CD4-positive, alpha-beta T cell (primary cell): ENCODE measurements around the gene STK38L. TPM values are rescaled to one million over a fixed set of nuclear protein-coding genes. Genes with fewer than 3 reads are reported as not detected.

Experiments
- ATAC-seq: fragments of 200-7000 bp; cut with Tn5 transposase; one replicate; pipeline ENCODE4 v1.10.0; 2022; ENCODE audit warnings: mild to moderate bottlenecking; ENCODE audit not compliant: poor library complexity
- CTCF ChIA-PET: fragments of 350-600 bp; sonication (Branson Sonifier 250); formaldehyde crosslinking; loops from one replicate; lab custom pipeline; 2021; ENCODE audit warnings: antibody characterized with exemption, inconsistent platforms; lab: Charles Lee
- POLR2A ChIA-PET: fragments of 350-600 bp; sonication (Branson Sonifier 250); formaldehyde crosslinking; loops from one replicate; lab custom pipeline; 2021; ENCODE audit warnings: antibody characterized with exemption, inconsistent platforms; lab: Charles Lee
- DNase-seq, 14 experiments: peaks; one replicate each; pipeline ENCODE4 v3.0.0-alpha.2; 2013 to 2020; ENCODE audit warnings: mixed read lengths in 2 of 14
- H3K27ac ChIP-seq, 2 donors: one replicate each; pipeline versions ENCODE4 v1.5.1 to v1.7.0; 2013; ENCODE audit warnings: low read length in 2 of 2, low read depth in 1 of 2, mild to moderate bottlenecking in 1 of 2
- H3K27me3 ChIP-seq, 2 experiments: 1 replicate in 1 of 2; 2 replicates in 1 of 2; pipeline versions ENCODE4 v1.6.1 to v1.7.0; 2013; ENCODE audit warnings: low read length in 2 of 2, control low read depth in 1 of 2, mild to moderate bottlenecking in 1 of 2, moderate library complexity in 1 of 2; ENCODE audit not compliant: insufficient read depth in 2 of 2, control insufficient read depth in 1 of 2
- H3K36me3 ChIP-seq: one replicate; pipeline ENCODE4 v1.6.1; 2013; ENCODE audit warnings: low read length, control low read depth; ENCODE audit not compliant: insufficient read depth
- H3K4me1 ChIP-seq: one replicate; pipeline ENCODE4 v1.6.1; 2013; ENCODE audit warnings: low read length, control low read depth; ENCODE audit not compliant: insufficient read depth
- H3K4me3 ChIP-seq: one replicate; pipeline ENCODE4 v1.5.1; 2013; ENCODE audit warnings: mild to moderate bottlenecking, low read length, moderate library complexity
- H3K9me3 ChIP-seq, 2 experiments: 1 replicate in 1 of 2; 2 replicates in 1 of 2; pipeline versions ENCODE4 v1.6.1 to v1.7.0; 2013; ENCODE audit warnings: low read length in 2 of 2, mild to moderate bottlenecking in 2 of 2, control low read depth in 1 of 2, moderate library complexity in 1 of 2; ENCODE audit not compliant: control insufficient read depth in 1 of 2, insufficient read depth in 1 of 2
- H3K27ac Mint-ChIP-seq: one replicate; pipeline ENCODE4 v1.8.0; 2020; ENCODE audit warnings: mixed read lengths
- H3K27me3 Mint-ChIP-seq: one replicate; pipeline ENCODE4 v1.8.0; 2021; ENCODE audit warnings: mixed read lengths
- H3K36me3 Mint-ChIP-seq: one replicate; pipeline ENCODE4 v1.8.0; 2021; ENCODE audit warnings: low read depth, mixed read lengths
- H3K4me1 Mint-ChIP-seq: one replicate; pipeline ENCODE4 v1.8.0; 2021; ENCODE audit warnings: low read depth, mixed read lengths
- H3K4me3 Mint-ChIP-seq: one replicate; pipeline ENCODE4 v1.8.0; 2020; ENCODE audit warnings: mild to moderate bottlenecking, mixed read lengths
- H3K9me3 Mint-ChIP-seq: one replicate; pipeline ENCODE4 v1.8.0; 2020; ENCODE audit warnings: mixed read lengths
- CTCF ChIP-seq: fragments of 200-600 bp; IDR thresholded peaks from one replicate; pipeline ENCODE4 v1.8.0; 2022; ENCODE audit warnings: antibody characterized with exemption, mild to moderate bottlenecking
- intact Hi-C, 2 experiments: fragments of 100-400 bp; cut with DNase I in 1 of 2; cut with micrococcal nuclease in 1 of 2; formaldehyde crosslinking; loops; one replicate each; pipeline versions ENCODE4 v1.15.1 to v1.9.0; 2023 to 2025; cut with DNase I, micrococcal nuclease
- total RNA-seq, 174 experiments: library from RNA in 2 of 174; stranded (reverse) in 2 of 174; gene quantifications; one replicate each; pipeline ENCODE4 v1.2.3 and lab custom pipeline; 2021 to 2026

STK38L gene
- total RNA-seq, 2 experiments from 2014 or later: 18.3 to 21.0 TPM

GRCh38 chr12:27343255-27344000 lies 99.3 kb downstream of the STK38L start:
- no peak overlapping the region for H3K4me3 Mint-ChIP-seq
- intact Hi-C loops: no loop called here
- no peaks in the 10 kb centered on the region for H3K27me3 Mint-ChIP-seq
- H3K36me3 Mint-ChIP-seq: no peaks in the 10 kb centered on the region
- no peak overlapping the region for H3K27ac ChIP-seq
- H3K4me3 ChIP-seq: no peak overlapping the region
- H3K36me3 ChIP-seq: no peaks in the 10 kb centered on the region
- H3K9me3 Mint-ChIP-seq: no peaks in the 10 kb centered on the region
- CTCF ChIA-PET: no interaction called here
- TF ChIP-seq CTCF: no peak
- no peak for DNase-seq
- no peaks in the 10 kb centered on the region for H3K9me3 ChIP-seq
- no peaks in the 10 kb centered on the region for H3K4me1 Mint-ChIP-seq
- no peak overlapping the region for H3K27ac Mint-ChIP-seq
- no peaks in the 10 kb centered on the region for H3K27me3 ChIP-seq
- POLR2A ChIA-PET: no interaction called here
- ATAC-seq: no peak
- H3K4me1 ChIP-seq: no peaks in the 10 kb centered on the region

- Mint-ChIP-seq H3K9me3 (no peaks in the 10 kb centered on the region), H3K4me1 (no peaks in the 10 kb centered on the region), H3K4me3 (no peak overlapping the region), H3K36me3 (no peaks in the 10 kb centered on the region), H3K27me3 (no peaks in the 10 kb centered on the region), H3K27ac (no peak overlapping the region)
- Histone ChIP-seq H3K4me1 (no peaks in the 10 kb centered on the region), H3K9me3 (no peaks in the 10 kb centered on the region), H3K27ac (no peak overlapping the region), H3K36me3 (no peaks in the 10 kb centered on the region), H3K27me3 (no peaks in the 10 kb centered on the region), H3K4me3 (no peak overlapping the region)
- TF ChIP-seq CTCF: no peak
- CTCF ChIA-PET: no interaction called here
- intact Hi-C loops: no loop called here
- ATAC-seq: no peak
- no peak for DNase-seq
- POLR2A ChIA-PET: no interaction called here
Observed at GRCh38 chr12:27344246-27344645, 100.2 kb downstream of the STK38L start.

- Mint-ChIP-seq H3K4me1 (no peaks in the 10 kb centered on the region), H3K36me3 (no peaks in the 10 kb centered on the region), H3K27me3 (no peaks in the 10 kb centered on the region), H3K4me3 (no peak overlapping the region), H3K9me3 (no peaks in the 10 kb centered on the region), H3K27ac (no peak overlapping the region)
- no peak for TF ChIP-seq CTCF
- no peaks in the 10 kb centered on the region for H3K36me3 ChIP-seq
- no peak overlapping the region for H3K4me3 ChIP-seq
- H3K27me3 ChIP-seq: no peaks in the 10 kb centered on the region
- intact Hi-C loops: no loop called here
- no peaks in the 10 kb centered on the region for H3K9me3 ChIP-seq
- ATAC-seq: no peak
- no peak overlapping the region for H3K27ac ChIP-seq
- ChIA-PET CTCF (no interaction called here), POLR2A (no interaction called here)
- no peak for DNase-seq
- H3K4me1 ChIP-seq: no peaks in the 10 kb centered on the region
Observed at GRCh38 chr12:27344760-27345159, 100.7 kb downstream of the STK38L start.
